Body of pancreas (tissue), 4 donors: Measurements from ENCODE around the gene CNTLN.

Experiments used
- POLR2A ChIP-seq, 3 donors: fragments of 450-650 bp; IDR thresholded peaks; one replicate each; pipeline ENCODE4 v1.6.1; 2016; ENCODE audit warnings: antibody characterized with exemption in 3 of 3, mild to moderate bottlenecking in 2 of 3
- TF ChIP-seq, protein P1 (sequence below), 7 experiments: fragments of 450-650 bp in 4 of 7; fragments of 200-600 bp in 3 of 7; sonication (generic) in 3 of 7; IDR thresholded peaks; one replicate each; pipeline ENCODE4 v1.5.1; 2016 to 2019; ENCODE audit warnings: antibody characterized with exemption in 7 of 7

DNA sequence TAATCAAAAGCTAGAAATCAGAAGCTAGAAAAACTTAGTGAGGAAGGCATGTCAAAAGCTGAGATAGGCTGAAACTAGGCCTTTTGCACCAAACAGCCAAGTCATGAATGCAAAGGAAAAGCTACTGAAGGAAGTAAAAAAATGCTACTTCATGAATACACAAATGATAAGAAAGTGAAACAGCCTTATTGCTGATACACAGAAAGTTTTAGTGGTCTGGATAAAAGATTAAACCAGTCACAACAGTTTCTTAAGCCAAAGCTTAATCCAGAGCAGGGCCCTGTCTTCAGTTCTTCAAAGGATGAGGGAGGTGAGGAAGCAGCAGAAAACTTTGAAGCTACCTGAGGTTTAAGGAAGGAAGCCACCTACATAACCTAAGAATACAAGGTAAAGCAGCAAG, 341.6 kb downstream of the CNTLN start:
- TF ChIP-seq, protein P1, sequence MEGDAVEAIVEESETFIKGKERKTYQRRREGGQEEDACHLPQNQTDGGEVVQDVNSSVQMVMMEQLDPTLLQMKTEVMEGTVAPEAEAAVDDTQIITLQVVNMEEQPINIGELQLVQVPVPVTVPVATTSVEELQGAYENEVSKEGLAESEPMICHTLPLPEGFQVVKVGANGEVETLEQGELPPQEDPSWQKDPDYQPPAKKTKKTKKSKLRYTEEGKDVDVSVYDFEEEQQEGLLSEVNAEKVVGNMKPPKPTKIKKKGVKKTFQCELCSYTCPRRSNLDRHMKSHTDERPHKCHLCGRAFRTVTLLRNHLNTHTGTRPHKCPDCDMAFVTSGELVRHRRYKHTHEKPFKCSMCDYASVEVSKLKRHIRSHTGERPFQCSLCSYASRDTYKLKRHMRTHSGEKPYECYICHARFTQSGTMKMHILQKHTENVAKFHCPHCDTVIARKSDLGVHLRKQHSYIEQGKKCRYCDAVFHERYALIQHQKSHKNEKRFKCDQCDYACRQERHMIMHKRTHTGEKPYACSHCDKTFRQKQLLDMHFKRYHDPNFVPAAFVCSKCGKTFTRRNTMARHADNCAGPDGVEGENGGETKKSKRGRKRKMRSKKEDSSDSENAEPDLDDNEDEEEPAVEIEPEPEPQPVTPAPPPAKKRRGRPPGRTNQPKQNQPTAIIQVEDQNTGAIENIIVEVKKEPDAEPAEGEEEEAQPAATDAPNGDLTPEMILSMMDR (IDR thresholded peaks at IDR 0.05) = no peak
- TF ChIP-seq POLR2A (IDR thresholded peaks at IDR 0.05) = no peak
